GM19468 (cell line): ENCODE results near the gene PRKAR1B.

Source experiments
- ATAC-seq: cut with Tn5 transposase; IDR thresholded peaks from one replicate; pipeline ENCODE4 v1.9.1; 2021; ENCODE audit warnings: mild to moderate bottlenecking, moderate library complexity, moderate number of reproducible peaks; ENCODE audit not compliant: unreplicated experiment; ENCODE audit errors: extremely low read depth

PRKAR1B gene

DNA sequence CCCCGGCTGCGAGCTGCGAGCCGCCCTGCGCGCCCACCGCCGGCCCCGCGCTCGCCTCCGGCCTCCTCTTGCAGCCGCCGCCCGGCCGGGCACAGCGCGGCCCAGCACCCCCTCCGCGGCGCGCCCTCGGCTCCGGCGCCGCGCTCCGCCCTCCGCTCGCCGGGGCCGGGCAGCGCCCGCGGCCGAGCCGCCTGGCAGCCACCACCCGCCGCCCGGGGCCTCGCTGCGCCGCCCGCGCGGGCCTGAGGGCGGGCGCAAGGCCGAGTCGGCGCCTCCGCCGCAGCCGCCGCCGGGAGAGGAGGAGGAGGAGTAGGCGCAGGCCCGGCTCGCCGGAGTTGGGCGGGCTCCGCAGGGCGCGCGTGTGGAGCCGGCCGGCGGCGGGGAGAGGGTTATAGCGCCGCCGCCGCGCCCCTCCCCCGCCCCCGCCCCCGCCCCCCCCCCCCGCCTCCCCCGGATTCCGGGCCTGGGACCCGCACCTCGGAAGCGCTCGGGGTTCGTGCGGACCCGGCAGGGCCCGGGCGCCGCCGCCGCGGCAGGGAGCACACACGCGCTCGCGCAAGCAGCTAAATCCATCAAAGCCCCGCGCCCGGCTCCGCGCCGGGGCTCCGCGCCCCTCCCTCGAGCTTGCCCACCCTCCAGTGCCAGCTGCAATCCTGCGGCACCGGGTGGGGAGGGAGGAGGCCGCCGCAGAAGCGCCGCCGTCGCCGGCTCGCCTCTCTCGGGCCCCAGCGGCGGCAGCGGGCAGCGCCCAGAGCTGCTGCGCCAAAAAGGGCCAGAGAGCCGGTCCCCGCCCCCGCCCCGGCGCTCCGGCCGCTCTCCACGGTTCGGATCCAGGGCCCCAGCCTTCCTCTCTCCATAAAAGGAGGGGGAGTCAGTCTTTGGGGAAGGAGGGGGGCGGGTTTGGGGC lies 207.3 kb downstream of the PRKAR1B start, which contains the start of gene PDGFA:
PDGFA (minus strand) TSS at position 363 of the 907 bp plus-strand sequence. CDS start 845 bp downstream, outside the sequence.
- ATAC-seq, result no peak

DNA sequence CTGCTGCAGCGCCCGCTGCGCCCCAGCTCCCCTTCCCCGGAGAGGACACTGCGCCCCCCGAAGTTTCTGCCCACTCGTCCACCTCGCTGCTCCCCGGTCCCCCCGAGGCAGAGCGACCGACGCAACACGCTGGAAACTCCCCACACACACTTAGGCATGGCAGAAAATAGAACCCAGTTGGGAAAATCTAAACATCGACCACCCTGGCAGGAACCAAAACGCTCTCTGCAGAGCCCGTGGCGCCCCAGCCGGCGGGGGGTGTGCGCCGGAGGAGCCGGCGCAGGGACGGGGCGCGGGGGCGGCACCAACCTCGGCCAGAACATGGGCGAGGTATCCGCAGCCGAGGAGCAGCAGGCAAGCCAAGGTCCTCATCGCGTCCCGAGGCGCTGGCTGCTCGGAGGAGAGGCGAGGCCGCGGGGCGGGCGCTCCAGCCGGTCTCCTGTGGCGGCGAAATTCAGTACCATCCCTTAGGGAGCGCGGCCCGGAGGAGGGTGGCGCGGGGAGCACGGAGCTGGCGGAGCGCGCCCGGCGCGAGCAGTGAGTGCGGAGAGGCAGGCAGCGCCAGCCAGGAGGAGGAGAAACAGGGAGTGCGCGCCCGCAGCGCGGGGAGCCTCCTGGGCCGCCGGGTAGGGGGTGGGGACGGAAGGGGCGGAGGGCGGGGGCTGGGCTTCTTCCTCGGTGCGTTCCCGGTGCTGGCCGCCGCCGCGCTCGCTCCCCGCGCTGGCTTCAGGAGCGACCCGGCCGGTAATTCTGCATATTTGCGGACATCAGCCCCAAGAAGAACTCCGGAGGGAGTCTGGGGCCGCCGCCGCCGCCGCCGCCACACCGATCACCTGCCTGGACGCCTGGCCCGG lies 208.2 kb downstream of the PRKAR1B start:
- ATAC-seq, result no peak

DNA sequence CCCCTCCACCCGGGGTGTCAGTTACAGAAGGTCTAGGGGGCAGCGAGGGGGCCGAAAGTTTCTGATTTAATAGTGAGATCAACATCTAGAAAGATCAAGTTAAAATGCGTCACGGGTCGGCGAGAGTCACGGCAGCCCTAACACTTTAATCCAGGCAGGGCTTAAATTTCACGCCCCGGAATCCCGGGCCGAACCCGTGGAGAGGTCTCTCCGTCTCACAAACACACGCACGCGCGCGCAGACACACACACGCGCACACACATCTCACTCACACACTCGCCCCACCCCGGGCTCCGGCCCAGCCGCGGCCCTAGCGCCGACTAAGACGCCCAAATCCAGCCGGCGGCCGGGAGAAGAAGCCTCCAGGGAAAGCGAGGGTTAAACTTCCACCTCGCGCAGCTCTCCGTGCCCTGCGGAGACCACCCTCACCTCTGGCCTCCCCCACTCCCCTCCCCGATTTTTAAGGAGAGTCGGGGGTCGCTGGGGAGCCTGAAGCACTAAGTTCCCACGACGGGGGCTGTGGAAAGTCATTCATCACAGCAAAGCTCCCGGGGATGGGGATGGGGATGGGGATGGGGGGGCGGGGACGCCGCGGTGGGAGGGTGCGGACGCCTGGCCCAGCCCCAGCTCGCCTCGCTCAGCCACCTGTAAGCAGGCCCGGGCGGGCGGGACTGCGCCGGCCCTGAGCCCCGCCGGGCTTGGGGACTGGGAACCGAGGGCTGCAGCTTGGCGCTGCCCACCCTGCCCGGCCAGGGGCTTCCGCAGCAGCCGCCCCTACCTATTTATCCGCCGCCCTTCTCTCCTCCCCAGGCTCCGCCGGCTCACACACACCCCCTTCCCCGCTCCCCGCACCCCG lies 209.1 kb downstream of the PRKAR1B start:
- ATAC-seq, result no peak

DNA sequence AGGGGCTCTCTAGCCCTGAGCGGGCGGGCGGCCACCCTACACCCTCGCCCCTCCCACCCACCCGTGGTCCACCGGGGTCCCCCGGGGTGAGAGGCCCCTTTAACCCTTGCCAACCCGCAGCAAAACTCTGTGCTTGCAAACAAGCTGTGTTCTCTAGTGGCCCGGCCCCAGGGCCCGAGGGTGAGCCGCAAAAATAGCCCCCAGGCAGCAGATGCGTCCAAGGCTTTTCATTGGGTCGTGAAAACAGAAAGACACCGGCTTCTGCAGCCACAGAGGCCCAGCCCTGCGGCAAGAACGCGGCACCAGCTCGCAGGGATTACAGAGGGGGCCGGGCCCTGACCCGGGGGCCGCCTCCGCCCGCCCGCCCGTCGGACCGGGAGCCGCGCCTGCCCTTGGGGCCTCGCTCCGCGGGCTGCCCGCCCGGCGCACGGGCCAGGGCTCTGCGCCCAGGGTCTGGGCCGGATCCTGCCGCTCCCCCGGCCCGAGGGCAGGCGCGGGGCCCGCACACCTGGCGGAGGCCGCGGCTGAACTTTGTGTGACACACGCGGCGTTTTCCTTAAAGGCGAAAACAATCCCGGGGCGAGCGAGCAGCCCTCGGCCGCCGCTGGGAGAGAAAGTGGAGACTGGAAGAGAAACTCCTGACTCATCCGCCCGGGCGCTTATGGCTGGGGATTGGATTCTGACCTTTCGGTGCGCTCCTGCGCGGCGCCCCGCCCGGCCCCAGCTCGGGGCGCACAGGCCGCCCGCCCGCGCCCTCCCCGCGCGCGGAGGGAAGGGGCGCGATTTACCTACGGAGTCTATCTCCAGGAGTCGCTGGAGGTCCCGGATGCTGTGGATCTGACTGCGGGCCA lies 210.2 kb downstream of the PRKAR1B start:
- ATAC-seq, result no peak

DNA sequence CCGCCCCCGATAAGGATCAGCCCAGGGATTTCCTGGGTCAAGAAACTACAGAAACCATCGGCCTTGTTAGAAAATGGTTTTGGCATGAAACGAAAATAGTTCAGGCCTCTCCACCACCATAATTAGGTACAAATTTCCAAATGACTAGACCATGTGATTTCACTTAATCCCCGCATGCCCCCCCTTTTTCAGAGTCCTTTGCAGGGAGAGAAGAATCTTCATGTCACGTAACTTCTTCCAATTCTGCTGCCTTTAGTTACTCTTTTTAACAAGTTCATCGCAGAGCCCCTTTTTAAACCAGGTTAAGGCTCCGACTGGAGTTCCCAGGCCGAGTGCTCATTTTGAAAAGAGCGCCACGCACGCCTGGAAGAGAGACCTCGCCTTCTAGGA lies 210.9 kb downstream of the PRKAR1B start:
- no peak for ATAC-seq

DNA sequence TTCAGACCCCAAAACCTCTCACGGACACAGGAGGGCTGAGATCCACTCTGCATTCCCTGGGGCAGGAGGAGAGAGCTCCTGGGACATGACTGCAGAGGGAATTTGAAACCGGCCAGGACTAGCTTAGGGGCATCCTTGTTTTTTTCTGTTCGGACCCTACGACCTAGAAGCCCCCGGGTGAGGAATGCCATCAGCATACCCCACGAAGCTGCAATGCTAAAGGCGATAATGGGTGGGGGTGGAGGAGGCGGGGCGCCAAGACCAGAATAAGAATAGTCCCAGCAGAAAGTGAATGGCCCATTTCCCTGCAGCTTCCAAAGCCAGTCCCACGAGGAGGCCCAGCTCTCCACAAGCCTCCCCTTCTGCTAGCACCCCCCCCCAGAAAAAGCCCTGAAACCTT lies 211.5 kb downstream of the PRKAR1B start:
- ATAC-seq, result no peak

DNA sequence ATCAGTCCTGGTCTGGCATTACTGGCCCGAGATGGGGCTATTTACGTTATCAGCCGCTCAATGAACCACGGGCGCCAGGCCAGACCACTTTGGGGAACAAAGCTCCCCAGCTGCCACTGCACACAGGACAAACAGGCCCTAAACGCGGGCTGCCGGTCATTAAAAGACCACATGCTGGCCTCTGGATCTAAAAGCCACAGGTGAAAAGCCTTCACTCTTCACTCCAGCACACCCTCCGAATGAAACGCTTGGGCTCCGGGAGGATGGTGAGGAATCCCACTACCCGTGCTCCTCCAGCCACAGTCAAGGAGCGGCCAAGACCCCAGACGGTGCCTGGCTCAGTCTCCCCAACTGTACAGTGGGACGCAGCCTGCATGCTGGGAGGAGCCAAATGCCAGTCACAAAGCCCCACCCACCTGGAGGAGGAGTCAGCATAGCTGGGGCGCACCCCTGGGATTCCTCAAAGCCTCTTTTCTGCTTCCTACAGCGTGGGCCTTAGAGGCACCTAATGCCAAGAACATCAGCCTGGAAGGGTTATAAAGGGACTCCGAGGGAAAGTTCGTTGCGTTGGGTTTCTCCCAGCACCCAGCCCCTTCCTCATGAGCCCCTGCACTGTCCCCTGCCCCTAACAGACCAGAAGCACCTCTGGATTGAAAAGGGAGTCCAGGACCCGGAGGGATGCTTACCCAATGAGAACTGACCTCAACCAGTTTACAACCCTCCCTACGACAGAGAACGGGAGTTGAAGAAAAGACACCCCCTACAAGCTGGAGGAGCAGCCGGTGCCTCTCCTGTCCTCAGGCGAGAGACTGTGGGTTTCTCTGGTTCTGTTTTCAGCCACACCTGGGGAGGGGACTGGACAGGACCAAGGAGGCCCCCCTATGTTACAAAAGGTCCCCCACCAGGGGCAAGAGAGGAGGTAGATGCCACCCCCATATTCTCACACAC lies 212.2 kb downstream of the PRKAR1B start:
- ATAC-seq, result no peak

DNA sequence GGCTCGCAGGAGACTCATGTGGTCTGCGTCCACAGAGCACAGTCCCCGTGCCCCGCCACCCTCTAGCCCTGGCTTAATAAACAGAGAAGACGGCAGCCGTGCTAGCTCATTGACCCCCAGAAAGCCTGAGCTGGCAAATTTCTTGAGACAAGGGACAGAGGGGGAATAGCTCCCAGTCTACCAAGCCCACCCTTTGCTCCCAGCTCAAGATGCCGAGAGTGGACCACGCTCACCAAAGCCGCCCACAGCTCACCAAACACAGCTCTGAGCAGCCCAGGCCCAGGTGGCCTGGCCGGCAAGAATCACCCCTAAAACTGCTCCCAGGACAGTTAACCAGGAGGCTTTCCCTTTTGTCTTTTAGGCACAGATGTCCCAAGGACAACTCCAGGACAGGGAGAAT lies 212.8 kb downstream of the PRKAR1B start:
- ATAC-seq, result no peak

DNA sequence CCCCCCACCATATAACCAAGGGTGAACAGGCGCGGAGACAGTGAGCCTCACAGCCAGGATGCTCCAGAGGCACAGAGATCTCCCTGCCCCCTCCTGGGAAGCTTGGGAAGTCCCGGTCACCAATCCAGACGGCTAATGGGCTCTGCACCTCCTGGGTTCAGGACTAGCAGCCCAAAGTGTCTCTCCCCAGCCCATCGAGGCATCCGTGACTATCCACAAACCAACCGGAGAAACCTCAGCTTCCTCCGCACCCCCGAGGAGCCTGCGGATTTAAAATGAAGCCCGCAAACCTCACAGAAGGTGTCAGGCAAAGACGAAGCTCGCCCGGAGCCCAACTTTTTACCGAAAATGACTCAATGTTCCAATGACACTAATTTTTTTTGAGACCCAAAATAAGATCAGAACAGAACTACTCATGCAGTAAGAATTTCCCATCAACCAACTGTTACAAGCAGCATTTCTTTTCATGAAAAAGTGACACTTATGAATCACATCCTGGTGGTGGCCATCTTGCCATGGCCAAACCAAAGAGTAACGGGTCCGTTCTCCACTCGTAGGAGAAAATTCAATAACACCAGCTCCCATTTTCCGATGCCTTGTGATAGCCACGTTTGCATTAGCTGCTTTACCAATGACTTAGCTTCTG lies 213.4 kb downstream of the PRKAR1B start:
- no peak for ATAC-seq

DNA sequence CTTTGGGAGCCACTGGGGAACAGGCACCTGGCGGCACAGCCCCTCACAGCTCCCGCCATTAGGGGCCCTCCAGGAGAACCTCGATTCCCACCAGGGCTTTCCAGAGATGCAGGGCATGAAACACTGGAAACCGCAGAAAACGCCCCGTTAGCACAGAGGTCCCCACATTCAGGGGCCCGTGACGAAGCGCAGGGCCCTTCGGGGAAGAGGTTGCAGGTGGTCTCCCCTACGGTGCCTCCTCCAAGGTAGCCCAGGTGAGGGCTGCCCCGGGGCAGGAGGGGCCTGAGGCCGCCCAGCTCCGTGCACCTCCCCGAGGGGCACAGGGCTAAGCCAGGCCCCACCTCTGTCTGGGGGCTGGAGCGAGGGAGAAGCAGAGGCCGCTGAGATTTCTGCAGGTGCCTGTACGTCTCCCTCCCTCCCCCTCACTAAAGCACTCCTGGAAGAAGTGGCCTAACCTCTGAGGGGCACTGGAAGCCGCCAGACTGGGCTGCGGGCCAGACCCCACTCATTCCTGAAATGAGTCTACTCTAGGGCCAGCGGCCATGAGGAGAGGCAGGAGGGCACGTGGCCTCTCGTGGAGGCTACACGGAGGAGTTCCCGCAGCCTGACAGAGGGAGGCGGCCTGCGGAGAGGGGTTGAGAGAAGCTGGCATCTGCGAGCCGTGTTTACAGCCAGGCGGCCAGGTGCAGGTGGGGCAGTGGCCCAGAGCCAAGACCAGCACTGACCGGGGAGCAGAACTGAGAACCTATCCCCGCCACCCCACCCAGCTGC lies 214.4 kb downstream of the PRKAR1B start:
- no peak for ATAC-seq

DNA sequence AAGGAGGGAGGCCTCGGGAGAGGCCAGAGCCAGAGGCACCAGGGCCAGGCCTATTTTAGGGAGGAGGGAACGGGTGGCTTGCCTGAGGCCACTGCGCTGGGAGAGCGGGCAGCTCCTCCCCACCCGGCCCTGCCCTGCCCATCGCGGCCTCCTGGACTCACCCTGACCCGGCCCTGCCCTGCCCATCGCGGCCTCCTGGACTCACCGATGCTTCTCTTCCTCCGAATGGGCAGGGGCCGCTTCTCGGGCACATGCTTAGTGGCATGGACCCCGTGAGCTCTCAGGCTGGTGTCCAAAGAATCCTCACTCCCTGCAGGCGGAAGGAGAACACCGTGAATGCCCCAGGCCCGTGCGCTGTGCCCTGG lies 215.0 kb downstream of the PRKAR1B start:
- no peak for ATAC-seq

DNA sequence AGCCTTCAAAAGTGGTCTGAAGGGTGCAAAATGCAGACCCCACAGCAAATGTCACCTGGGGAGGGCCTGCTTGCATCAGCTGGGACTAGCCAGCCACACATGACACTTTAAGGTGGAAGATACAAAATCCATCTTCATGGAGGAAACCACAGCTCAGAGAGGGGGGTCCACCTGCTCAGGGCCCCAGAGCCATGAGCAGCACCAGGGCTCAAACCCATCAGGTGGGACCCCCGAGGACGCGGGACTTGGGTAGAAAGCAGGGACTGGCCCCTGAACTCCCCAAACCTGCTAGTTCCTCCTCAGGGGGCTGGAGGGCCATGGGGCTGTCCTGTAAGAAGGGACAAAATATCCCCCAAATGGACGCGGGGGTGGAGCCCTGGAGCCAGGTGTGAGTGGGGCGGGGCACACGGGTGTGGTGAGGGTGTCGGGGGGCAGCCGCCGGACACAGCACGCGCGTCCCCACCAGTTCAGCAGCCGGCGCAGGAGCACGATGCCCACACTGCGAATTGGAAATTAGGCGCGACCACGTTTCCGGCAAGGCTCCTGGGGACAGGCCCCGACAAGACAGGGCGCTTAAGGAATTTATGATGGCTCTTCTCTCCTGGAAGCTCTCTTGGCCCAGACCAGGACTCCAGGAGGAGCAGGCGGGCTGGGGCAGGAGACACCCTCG lies 215.5 kb downstream of the PRKAR1B start:
- ATAC-seq, result no peak

DNA sequence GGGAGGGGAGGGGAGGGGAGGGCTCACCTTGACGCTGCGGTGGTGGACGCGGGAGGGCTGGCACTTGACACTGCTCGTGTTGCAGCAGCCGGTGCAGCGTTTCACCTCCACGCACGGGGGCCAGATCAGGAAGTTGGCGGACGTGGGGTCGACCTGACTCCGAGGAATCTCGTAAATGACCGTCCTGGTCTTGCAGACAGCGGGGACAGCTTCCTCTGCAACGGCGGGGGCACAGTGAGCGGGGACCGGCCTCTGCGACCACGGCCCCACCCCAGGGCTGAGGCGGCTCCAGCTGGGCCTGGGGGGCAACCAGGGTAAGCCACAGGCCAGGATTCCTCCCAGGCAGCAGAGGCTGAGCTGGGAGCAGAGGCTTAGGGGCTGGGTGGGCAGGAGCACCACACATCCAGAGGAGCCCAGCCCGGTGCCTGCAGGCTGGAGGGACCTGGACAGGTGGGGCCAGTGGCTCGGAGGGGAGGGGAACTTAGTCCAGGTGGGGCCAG lies 216.2 kb downstream of the PRKAR1B start:
- no peak for ATAC-seq

DNA sequence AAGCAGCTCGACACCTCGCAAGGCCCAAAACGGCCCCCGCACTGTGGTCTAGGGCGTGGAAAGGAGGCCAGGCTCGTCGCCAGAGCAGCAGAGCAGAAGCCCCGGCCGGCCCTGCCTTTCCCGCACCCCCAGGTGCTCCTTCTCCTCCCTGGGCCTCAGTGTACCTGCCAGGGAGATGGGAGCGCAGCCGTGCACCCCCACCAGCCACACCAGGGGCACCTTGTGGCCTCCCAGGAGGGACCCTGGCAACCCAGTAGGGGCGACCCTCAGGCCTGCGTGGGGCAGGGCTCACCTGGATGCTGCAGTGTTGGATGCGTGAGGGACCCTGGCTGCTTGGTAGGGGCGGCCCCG lies 217.0 kb downstream of the PRKAR1B start:
- ATAC-seq, result no peak

DNA sequence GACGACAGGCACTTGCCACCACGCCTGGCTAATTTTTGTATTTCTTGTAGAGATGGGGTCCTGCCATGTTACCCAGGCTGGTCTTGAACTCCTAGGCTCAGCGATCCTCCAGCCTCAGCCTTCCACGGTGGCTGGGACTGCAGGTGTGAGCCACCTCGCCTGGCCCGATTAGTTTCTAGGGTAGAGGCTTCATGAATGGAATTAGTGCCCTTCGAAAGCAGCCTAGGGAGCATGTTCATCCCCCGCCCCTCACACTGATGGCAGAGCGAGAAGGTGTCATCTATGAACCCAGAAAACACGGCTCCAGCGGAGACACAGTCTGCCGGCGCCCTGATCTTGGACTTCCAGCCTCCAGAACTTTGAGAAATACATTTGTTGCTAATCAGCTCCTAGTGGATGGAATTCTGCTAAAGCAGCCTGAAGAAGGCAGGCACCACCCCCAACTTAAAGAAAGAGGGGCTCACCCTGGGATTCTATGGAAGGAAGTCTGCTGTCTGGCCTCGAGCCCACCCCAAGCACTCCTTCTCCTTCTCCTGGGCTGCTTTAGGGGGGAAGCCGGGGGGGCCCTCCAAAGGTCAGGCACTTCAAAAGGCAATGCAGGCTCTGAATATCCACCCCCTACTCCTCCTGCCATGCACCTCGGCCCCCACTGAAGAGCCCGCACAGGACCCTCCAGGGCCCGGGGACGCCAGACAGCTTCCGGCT lies 217.5 kb downstream of the PRKAR1B start:
- no peak for ATAC-seq
